Panc1 (cell line): Measurements from ENCODE around the gene YTHDF1.

Experiments
- CTCF ChIP-seq: fragments of 450-650 bp; IDR thresholded peaks from 2 replicates; pipeline ENCODE4 v1.5.1; 2017; ENCODE audit warnings: mild to moderate bottlenecking
- POLR2AphosphoS5 ChIP-seq: IDR thresholded peaks from 2 replicates; pipeline ENCODE4 v1.6.1; 2012; ENCODE audit warnings: mild to moderate bottlenecking, low read depth, low read length, moderate library complexity
- TCF7L2 ChIP-seq: IDR thresholded peaks from 2 replicates; pipeline ENCODE4 v1.6.1; 2011; ENCODE audit warnings: mild to moderate bottlenecking, low read depth, low read length, inconsistent platforms

- TF ChIP-seq CTCF, result no peak
- TF ChIP-seq POLR2AphosphoS5, result no peak
- TF ChIP-seq TCF7L2, result no peak
These were observed 49.5 kb downstream of the YTHDF1 start for GRCh38 chr20:63166193-63167020.
